ENCODE measurements around the gene KBTBD3. TPM values are rescaled to one million over a fixed set of nuclear protein-coding genes. Genes with fewer than 3 reads are reported as not detected.

KBTBD3 gene
- total RNA-seq, 1 experiment from 2014 or later: 8.8 TPM

- Histone ChIP-seq H3K4me3 (peak overlapping the region; percentile 70), H3K36me3 (ENCODE audit: low read depth) (peaks cover 22% of the 10 kb centered on the region), H3K9me3 (ENCODE audit: insufficient read depth, low read depth) (no peaks in the 10 kb centered on the region), H3K4me2 (peak overlapping the region; percentile 86), H3K27ac (peak overlapping the region; percentile 17), H3K9me2 (ENCODE audit: insufficient read depth) (no peaks in the 10 kb centered on the region), H3K4me1 (replicated peaks; ENCODE audit: insufficient read depth) (peaks cover 25% of the 10 kb centered on the region), H3F3A (ENCODE audit: insufficient read depth, low read depth) (no peaks in the 10 kb centered on the region), H3K79me2 (ENCODE audit: low read depth) (peaks cover 39% of the 10 kb centered on the region), H4K20me1 (ENCODE audit: insufficient read depth) (peaks cover 18% of the 10 kb centered on the region; the same call in 1 of the 2 replicates), H2AFZ (peak overlapping the region; percentile 96), H3K27me3 (ENCODE audit: insufficient read depth, low read depth) (no peaks in the 10 kb centered on the region)
- TF ChIP-seq, protein P1, sequence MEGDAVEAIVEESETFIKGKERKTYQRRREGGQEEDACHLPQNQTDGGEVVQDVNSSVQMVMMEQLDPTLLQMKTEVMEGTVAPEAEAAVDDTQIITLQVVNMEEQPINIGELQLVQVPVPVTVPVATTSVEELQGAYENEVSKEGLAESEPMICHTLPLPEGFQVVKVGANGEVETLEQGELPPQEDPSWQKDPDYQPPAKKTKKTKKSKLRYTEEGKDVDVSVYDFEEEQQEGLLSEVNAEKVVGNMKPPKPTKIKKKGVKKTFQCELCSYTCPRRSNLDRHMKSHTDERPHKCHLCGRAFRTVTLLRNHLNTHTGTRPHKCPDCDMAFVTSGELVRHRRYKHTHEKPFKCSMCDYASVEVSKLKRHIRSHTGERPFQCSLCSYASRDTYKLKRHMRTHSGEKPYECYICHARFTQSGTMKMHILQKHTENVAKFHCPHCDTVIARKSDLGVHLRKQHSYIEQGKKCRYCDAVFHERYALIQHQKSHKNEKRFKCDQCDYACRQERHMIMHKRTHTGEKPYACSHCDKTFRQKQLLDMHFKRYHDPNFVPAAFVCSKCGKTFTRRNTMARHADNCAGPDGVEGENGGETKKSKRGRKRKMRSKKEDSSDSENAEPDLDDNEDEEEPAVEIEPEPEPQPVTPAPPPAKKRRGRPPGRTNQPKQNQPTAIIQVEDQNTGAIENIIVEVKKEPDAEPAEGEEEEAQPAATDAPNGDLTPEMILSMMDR (conservative IDR thresholded peaks at IDR 0.05): no peak
- TF ChIP-seq EZH2 (IDR thresholded peaks at IDR 0.05; ENCODE audit: low read depth): no peak
- BruUV-seq (replicated peaks): TSS peak; percentile 79
- ChIA-PET CTCF (no interaction called here), POLR2A (ENCODE audit: unreplicated experiment) (interaction anchor here (0.6 kb wide), 1 partner anchor 212 kb away, joined by 3 read pairs; no protein-coding TSS in a partner anchor)
- no peak for DNase-seq
- intact Hi-C loops (cut with micrococcal nuclease; ENCODE audit: unreplicated experiment): loop anchor here (2.0 kb wide), 1 partner anchor 54 kb away; the partner anchor contains the start of gene MSANTD4
Measured at GRCh38 chr11:106076171-106076918, 802 bp downstream of the KBTBD3 start.

DNA sequence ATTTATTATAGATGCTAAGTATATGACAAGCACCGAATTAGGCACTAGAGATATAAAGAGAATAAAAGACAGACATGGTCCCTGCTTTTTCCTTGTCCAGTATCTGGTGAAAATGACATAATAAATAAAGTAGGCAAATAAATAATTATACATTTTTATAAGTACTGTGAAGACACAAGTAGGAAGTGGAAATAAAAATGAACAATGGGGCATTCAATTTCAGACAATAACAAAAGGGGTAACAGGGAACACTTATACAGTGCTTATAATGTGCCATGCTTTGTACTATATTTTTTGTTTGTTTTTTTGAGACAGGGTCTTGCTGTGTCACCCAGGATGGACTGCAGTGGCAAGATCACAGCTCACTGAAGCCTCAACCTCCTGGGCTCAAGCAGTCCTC is 4.3 kb downstream of the KBTBD3 start:
- intact Hi-C loops (cut with micrococcal nuclease; ENCODE audit: unreplicated experiment): no loop called here

GRCh38 chr11:106070606-106071005 is 6.5 kb downstream of the KBTBD3 start:
- TF ChIP-seq EZH2 (IDR thresholded peaks at IDR 0.05; ENCODE audit: low read depth): no peak
- TF ChIP-seq, protein P1 (conservative IDR thresholded peaks at IDR 0.05): no peak
- intact Hi-C loops (cut with micrococcal nuclease; ENCODE audit: unreplicated experiment): no loop called here
- ChIA-PET CTCF (no interaction called here), POLR2A (ENCODE audit: unreplicated experiment) (interaction anchor here (0.5 kb wide), 1 partner anchor 1106 kb away, joined by 6 read pairs; no protein-coding TSS in a partner anchor)
- Histone ChIP-seq H3K4me1 (replicated peaks; ENCODE audit: insufficient read depth) (0 out of 2 replicates have a peak, but pooled peaks cover 4% of the 10 kb centered on the region), H3K9me2 (ENCODE audit: insufficient read depth) (no peaks in the 10 kb centered on the region), H3F3A (ENCODE audit: insufficient read depth, low read depth) (no peaks in the 10 kb centered on the region), H3K27ac (no peak overlapping the region), H2AFZ (no peak overlapping the region), H3K36me3 (ENCODE audit: low read depth) (no peaks in the 10 kb centered on the region), H4K20me1 (ENCODE audit: insufficient read depth) (no peaks in the 10 kb centered on the region), H3K79me2 (ENCODE audit: low read depth) (no peaks in the 10 kb centered on the region), H3K9me3 (ENCODE audit: insufficient read depth, low read depth) (no peaks in the 10 kb centered on the region), H3K4me3 (no peak overlapping the region), H3K27me3 (ENCODE audit: insufficient read depth, low read depth) (no peaks in the 10 kb centered on the region), H3K4me2 (no peak overlapping the region)
- no peak for DNase-seq
- no TSS peak for BruUV-seq (replicated peaks)

More for the DNA sequence above, 4.3 kb downstream of the KBTBD3 start:
- no peaks in the 10 kb centered on the region for H3F3A ChIP-seq (ENCODE audit: insufficient read depth, low read depth)
- no peak for DNase-seq
- H3K4me3 ChIP-seq: no peak overlapping the region
- CTCF ChIA-PET: no interaction called here
- H3K36me3 ChIP-seq (ENCODE audit: low read depth): no peaks in the 10 kb centered on the region
- H4K20me1 ChIP-seq (ENCODE audit: insufficient read depth): no peaks in the 10 kb centered on the region
- POLR2A ChIA-PET (ENCODE audit: unreplicated experiment): no interaction called here
- TF ChIP-seq, protein P1 (conservative IDR thresholded peaks at IDR 0.05): no peak
- TF ChIP-seq EZH2 (IDR thresholded peaks at IDR 0.05; ENCODE audit: low read depth): no peak
- no peaks in the 10 kb centered on the region for H3K9me3 ChIP-seq (ENCODE audit: insufficient read depth, low read depth)
- H3K9me2 ChIP-seq (ENCODE audit: insufficient read depth): no peaks in the 10 kb centered on the region
- H2AFZ ChIP-seq: no peak overlapping the region
- peaks cover 3% of the 10 kb centered on the region for H3K79me2 ChIP-seq (ENCODE audit: low read depth)
- no peak overlapping the region for H3K27ac ChIP-seq
- H3K4me1 ChIP-seq (replicated peaks; ENCODE audit: insufficient read depth): 0 out of 2 replicates have a peak, but pooled peaks cover 10% of the 10 kb centered on the region
- no peak overlapping the region for H3K4me2 ChIP-seq
- BruUV-seq (replicated peaks): no TSS peak
- H3K27me3 ChIP-seq (ENCODE audit: insufficient read depth, low read depth): no peaks in the 10 kb centered on the region

Measured in PC-9 (cell line).